Kidney epithelial cell (primary cell): ENCODE measurements around the gene ZNF350. TPM values are rescaled to one million over a fixed set of nuclear protein-coding genes. Genes with fewer than 3 reads are reported as not detected.
A peak's percentile ranks its signal among the peaks of the same experiment; 100 is the strongest.
"Not testable (repeated sequence)": the region's sequence is repeated elsewhere in the genome, so short reads cannot be mapped to it uniquely, and the experiment has no call there.

Experiments
- DNase-seq: peaks from one replicate; pipeline ENCODE4 v3.0.0-alpha.2; 2010; ENCODE audit warnings: low read depth
- H3K27me3 ChIP-seq: 2 replicates; pipeline ENCODE4 v1.6.0; 2011; ENCODE audit warnings: low read length; ENCODE audit not compliant: control insufficient read depth, insufficient read depth
- H3K36me3 ChIP-seq: 2 replicates; pipeline ENCODE4 v1.5.1; 2011; ENCODE audit warnings: low read length; ENCODE audit not compliant: control insufficient read depth, insufficient read depth
- H3K4me3 ChIP-seq: 2 replicates; pipeline ENCODE4 v1.5.1; 2011; ENCODE audit warnings: low read depth, mild to moderate bottlenecking, control low read depth, low read length
- CTCF ChIP-seq: IDR thresholded peaks from 2 replicates; pipeline ENCODE4 v1.5.1; 2011; ENCODE audit warnings: mild to moderate bottlenecking, moderate library complexity, low read length, control low read depth, inconsistent platforms; ENCODE audit not compliant: insufficient read depth, poor library complexity, severe bottlenecking
- total RNA-seq: library from RNA; depleted of rRNA; stranded (reverse); fragments of >200 nt; gene quantifications from 2 replicates; pipeline ENCODE4 v1.2.3, GENCODE V29; 2015

Gene ZNF350
- 6.6 and 10.4 TPM in 2 replicates for total RNA-seq

- H3K4me3 ChIP-seq = peak within 1 kb of the TSS; percentile 81
- no peaks in the 10 kb centered on the region for H3K27me3 ChIP-seq
- no peak for TF ChIP-seq CTCF
- no peaks in the 10 kb centered on the region for H3K36me3 ChIP-seq
- DNase-seq = peak; percentile 86
These were observed at the start of gene ZNF350 for GRCh38 chr19:51986309-51987291. TSS of gene ZNF350 (minus strand) at chr19:51986840. CDS start at chr19:51974360, 12,480 bp downstream.

- Histone ChIP-seq H3K4me3 (no peak overlapping the region), H3K36me3 (peaks cover 2% of the 10 kb centered on the region)
- DNase-seq = no peak
These were observed 47.5 kb upstream of the ZNF350 start for GRCh38 chr19:52034051-52034728.

GRCh38 chr19:52028780-52029123 lies 42.1 kb upstream of the ZNF350 start:
- no peak for TF ChIP-seq CTCF
- Histone ChIP-seq H3K4me3 (peak overlapping the region; percentile 100), H3K27me3 (no peaks in the 10 kb centered on the region), H3K36me3 (no peaks in the 10 kb centered on the region)
- DNase-seq = no peak

More at GRCh38 chr19:52034051-52034728, 47.5 kb upstream of the ZNF350 start:
- TF ChIP-seq CTCF = no peak
- no peaks in the 10 kb centered on the region for H3K27me3 ChIP-seq

- Histone ChIP-seq H3K4me3 (peak within 1 kb of the TSS; percentile 100), H3K27me3 (no peaks in the 10 kb centered on the region), H3K36me3 (no peaks in the 10 kb centered on the region)
- peak; percentile 43 for DNase-seq
- no peak for TF ChIP-seq CTCF
These were observed 41.6 kb upstream of the ZNF350 start, which contains the start of gene ZNF614 for GRCh38 chr19:52028027-52028779. TSS of gene ZNF614 (minus strand) at chr19:52028379. CDS start at chr19:52025745, 2,634 bp downstream.

GRCh38 chr19:52026255-52026990 lies 39.8 kb upstream of the ZNF350 start:
- H3K36me3 ChIP-seq, H3K27me3 ChIP-seq, H3K4me3 ChIP-seq: not testable (repeated sequence)

GRCh38 chr19:52024478-52024877 lies 37.8 kb upstream of the ZNF350 start:
- not testable (repeated sequence) for H3K27me3 ChIP-seq, DNase-seq, H3K4me3 ChIP-seq, H3K36me3 ChIP-seq

More at GRCh38 chr19:52026255-52026990, 39.8 kb upstream of the ZNF350 start:
- DNase-seq = not testable (repeated sequence)
